ENCODE results near the gene BFSP2.

Gene BFSP2

GRCh38 chr3:133367956-133368355 is 31.9 kb upstream of the BFSP2 start:
- no peak overlapping the region for H2AFZ ChIP-seq (ENCODE audit: low read length)
- H3K36me3 ChIP-seq (ENCODE audit: insufficient read depth, low read length) = no peaks in the 10 kb centered on the region
- no peaks in the 10 kb centered on the region for H3K9me2 ChIP-seq (replicated peaks; ENCODE audit: low read depth, low read length)
- no peak overlapping the region for H3K9ac ChIP-seq (ENCODE audit: low read depth, low read length, poor library complexity, severe bottlenecking)
- no peaks in the 10 kb centered on the region for H3K27me3 ChIP-seq (ENCODE audit: insufficient read depth, low read length, poor library complexity, severe bottlenecking)
- no peaks in the 10 kb centered on the region for H3F3A ChIP-seq (ENCODE audit: low read depth)
- H3K4me1 ChIP-seq (ENCODE audit: insufficient read depth, low read length, poor library complexity, severe bottlenecking) = no peaks in the 10 kb centered on the region
- TF ChIP-seq EZH2phosphoT487 (IDR thresholded peaks at IDR 0.05; ENCODE audit: borderline replicate concordance) (no peak), CTCF (conservative IDR thresholded peaks at IDR 0.05; ENCODE audit: low read length) (no peak)
- H3K79me2 ChIP-seq (ENCODE audit: insufficient read depth, low read length) = no peaks in the 10 kb centered on the region
- H3K9me3 ChIP-seq (ENCODE audit: insufficient read depth, low read depth, low read length) = no peaks in the 10 kb centered on the region
- no peak overlapping the region for H3K4me2 ChIP-seq (ENCODE audit: low read depth, low read length, poor library complexity, severe bottlenecking)
- no peak overlapping the region for H3K4me3 ChIP-seq (ENCODE audit: low read length, poor library complexity, severe bottlenecking)
- H4K20me1 ChIP-seq (ENCODE audit: insufficient read depth, low read length, poor library complexity, severe bottlenecking) = no peaks in the 10 kb centered on the region

DNA sequence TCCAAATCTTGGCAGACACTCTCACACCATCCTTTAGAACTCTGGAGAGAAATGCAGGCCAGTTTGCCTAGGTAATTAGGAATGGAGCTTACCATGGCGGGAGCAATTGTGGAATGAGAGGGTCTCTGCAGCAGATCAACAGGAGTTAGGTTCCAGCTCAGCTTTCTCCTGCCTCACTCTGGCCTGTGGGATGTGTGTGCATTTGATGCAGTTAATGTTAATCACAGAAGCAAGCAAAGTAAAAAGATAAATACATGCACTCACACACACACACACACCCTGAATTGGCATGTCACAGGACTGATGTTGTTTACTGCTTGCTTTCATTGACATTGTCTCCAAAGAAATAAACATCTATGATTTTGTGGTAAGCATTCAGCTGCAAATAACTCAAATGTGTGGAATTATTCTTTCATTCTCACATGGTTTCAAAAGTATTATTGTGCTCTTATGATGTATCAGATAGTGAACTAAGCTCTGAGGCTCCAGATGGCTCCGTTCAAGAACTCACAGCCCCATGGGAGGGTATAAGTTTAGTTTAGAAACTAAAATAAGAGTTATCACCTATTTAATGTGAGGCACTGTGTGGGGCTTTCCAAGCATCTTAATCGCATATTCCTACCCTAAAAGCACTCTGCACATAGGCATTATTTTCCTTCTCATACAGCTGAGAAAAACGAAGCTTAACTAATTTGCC is 31.3 kb upstream of the BFSP2 start:
- H3K9ac ChIP-seq (ENCODE audit: low read depth, low read length, poor library complexity, severe bottlenecking) = no peak overlapping the region
- H3K9me2 ChIP-seq (replicated peaks; ENCODE audit: low read depth, low read length) = no peaks in the 10 kb centered on the region
- H3K36me3 ChIP-seq (ENCODE audit: insufficient read depth, low read length) = no peaks in the 10 kb centered on the region
- H4K20me1 ChIP-seq (ENCODE audit: insufficient read depth, low read length, poor library complexity, severe bottlenecking) = no peaks in the 10 kb centered on the region
- H3K27me3 ChIP-seq (ENCODE audit: insufficient read depth, low read length, poor library complexity, severe bottlenecking) = no peaks in the 10 kb centered on the region
- TF ChIP-seq CTCF (conservative IDR thresholded peaks at IDR 0.05; ENCODE audit: low read length) (no peak), EZH2phosphoT487 (IDR thresholded peaks at IDR 0.05; ENCODE audit: borderline replicate concordance) (no peak)
- H3K4me2 ChIP-seq (ENCODE audit: low read depth, low read length, poor library complexity, severe bottlenecking) = no peak overlapping the region
- no peak overlapping the region for H3K4me3 ChIP-seq (ENCODE audit: low read length, poor library complexity, severe bottlenecking)
- no peaks in the 10 kb centered on the region for H3K79me2 ChIP-seq (ENCODE audit: insufficient read depth, low read length)
- no peaks in the 10 kb centered on the region for H3K9me3 ChIP-seq (ENCODE audit: insufficient read depth, low read depth, low read length)
- no peaks in the 10 kb centered on the region for H3F3A ChIP-seq (ENCODE audit: low read depth)
- no peak overlapping the region for H2AFZ ChIP-seq (ENCODE audit: low read length)
- H3K4me1 ChIP-seq (ENCODE audit: insufficient read depth, low read length, poor library complexity, severe bottlenecking) = no peaks in the 10 kb centered on the region

DNA sequence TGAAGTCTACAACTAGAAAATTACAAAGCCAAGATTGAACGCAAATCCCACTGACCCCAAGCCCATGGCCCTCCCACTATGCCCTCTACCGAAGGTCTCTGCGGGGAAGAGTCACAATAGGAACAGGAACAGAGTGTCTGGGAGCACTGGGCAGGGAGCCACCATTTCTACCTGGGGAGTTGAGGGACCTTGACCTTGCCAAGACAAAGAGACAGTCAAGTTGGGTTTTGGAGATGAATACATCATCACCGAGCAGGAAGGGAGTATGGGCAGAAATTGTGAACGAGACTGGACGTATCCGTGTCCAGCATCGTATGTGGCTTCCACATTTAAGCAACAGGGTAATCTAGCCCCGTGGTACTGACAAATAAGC is 30.8 kb upstream of the BFSP2 start:
- Histone ChIP-seq H3K79me2 (ENCODE audit: insufficient read depth, low read length) (no peaks in the 10 kb centered on the region), H3K4me3 (ENCODE audit: low read length, poor library complexity, severe bottlenecking) (no peak overlapping the region), H2AFZ (ENCODE audit: low read length) (no peak overlapping the region), H3K36me3 (ENCODE audit: insufficient read depth, low read length) (no peaks in the 10 kb centered on the region), H3K9me2 (replicated peaks; ENCODE audit: low read depth, low read length) (no peaks in the 10 kb centered on the region), H3K9me3 (ENCODE audit: insufficient read depth, low read depth, low read length) (no peaks in the 10 kb centered on the region), H4K20me1 (ENCODE audit: insufficient read depth, low read length, poor library complexity, severe bottlenecking) (no peaks in the 10 kb centered on the region), H3K4me1 (ENCODE audit: insufficient read depth, low read length, poor library complexity, severe bottlenecking) (no peaks in the 10 kb centered on the region), H3K4me2 (ENCODE audit: low read depth, low read length, poor library complexity, severe bottlenecking) (no peak overlapping the region), H3K9ac (ENCODE audit: low read depth, low read length, poor library complexity, severe bottlenecking) (no peak overlapping the region), H3K27me3 (ENCODE audit: insufficient read depth, low read length, poor library complexity, severe bottlenecking) (no peaks in the 10 kb centered on the region), H3F3A (ENCODE audit: low read depth) (no peaks in the 10 kb centered on the region)
- no peak for TF ChIP-seq CTCF (conservative IDR thresholded peaks at IDR 0.05; ENCODE audit: low read length)
- TF ChIP-seq EZH2phosphoT487 (IDR thresholded peaks at IDR 0.05; ENCODE audit: borderline replicate concordance) = no peak
